NB4 (cell line): Measurements from ENCODE around the gene PPM1F.
"Not testable (repeated sequence)": the region's sequence is repeated elsewhere in the genome, so short reads cannot be mapped to it uniquely, and the experiment has no call there.

Experiments used
- DNase-seq: peaks from one replicate; pipeline ENCODE4 v3.0.0; 2010; ENCODE audit warnings: low read depth
- H3K4me3 ChIP-seq: one replicate; pipeline ENCODE4 v1.5.1; 2011; ENCODE audit warnings: mild to moderate bottlenecking, low read depth, low read length, moderate library complexity
- CTCF ChIP-seq: IDR thresholded peaks from one replicate; pipeline ENCODE4 v1.5.1; 2012; ENCODE audit warnings: low read depth, low read length
- MAX ChIP-seq: IDR thresholded peaks from 2 replicates; pipeline ENCODE4 v1.6.1; 2011; ENCODE audit warnings: low read depth, low read length
- MYC ChIP-seq: IDR thresholded peaks from 2 replicates; pipeline ENCODE4 v1.6.1; 2011; ENCODE audit warnings: low read depth, low read length
- POLR2A ChIP-seq: IDR thresholded peaks from 2 replicates; pipeline ENCODE4 v1.6.1; 2011; ENCODE audit warnings: mild to moderate bottlenecking; ENCODE audit not compliant: insufficient read length; ENCODE audit errors: extremely low read depth

Gene PPM1F

GRCh38 chr22:21873619-21874018 is 79.0 kb downstream of the PPM1F start:
- no peak for DNase-seq
- no peak overlapping the region for H3K4me3 ChIP-seq
- TF ChIP-seq CTCF (no peak), MAX (no peak), MYC (no peak), POLR2A (no peak)

- not testable (repeated sequence) for H3K4me3 ChIP-seq, DNase-seq
Measured at GRCh38 chr22:21872741-21873140, 79.9 kb downstream of the PPM1F start.
